GM19193 (cell line): Measurements from ENCODE around the gene PSMD13.

ENCODE experiments used
- POLR2A ChIP-seq: IDR thresholded peaks from 4 replicates; pipeline ENCODE4 v1.6.1; 2011; ENCODE audit not compliant: insufficient read depth, insufficient read length; ENCODE audit errors: extremely low read depth

PSMD13 gene

DNA sequence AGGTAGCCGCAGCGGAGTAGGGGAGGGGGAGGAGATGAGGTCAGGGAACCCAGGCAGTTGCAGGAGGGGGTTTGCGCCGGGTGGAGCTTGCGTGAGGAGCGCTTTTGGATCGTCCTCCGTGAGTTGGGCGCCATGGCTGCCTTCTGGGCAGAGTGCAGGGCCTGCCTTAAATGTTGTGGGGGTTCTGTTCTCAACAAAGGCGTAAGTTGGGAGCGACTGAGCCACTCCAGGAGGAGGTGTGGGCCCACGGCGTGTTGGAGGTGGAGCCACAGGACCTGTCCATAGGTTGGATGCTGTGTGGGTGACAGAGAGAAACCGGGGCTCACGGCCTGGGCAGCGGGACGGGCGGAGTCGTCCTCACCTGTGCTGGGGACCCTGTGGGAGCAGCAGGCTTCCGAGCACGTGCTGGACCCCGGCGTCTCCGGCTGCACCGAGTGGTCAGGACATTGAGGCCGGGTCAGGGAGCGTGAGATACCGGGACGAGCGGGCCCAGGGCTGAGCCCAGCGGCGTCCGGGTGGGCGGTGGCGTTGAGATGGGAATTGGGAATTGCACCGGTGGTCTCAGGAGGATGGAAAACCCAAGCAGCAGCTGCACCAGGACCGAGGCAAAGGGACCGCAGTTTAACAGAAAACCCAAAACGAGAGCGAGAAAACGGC, 51.2 kb downstream of the PSMD13 start:
- TF ChIP-seq POLR2A: no peak

DNA sequence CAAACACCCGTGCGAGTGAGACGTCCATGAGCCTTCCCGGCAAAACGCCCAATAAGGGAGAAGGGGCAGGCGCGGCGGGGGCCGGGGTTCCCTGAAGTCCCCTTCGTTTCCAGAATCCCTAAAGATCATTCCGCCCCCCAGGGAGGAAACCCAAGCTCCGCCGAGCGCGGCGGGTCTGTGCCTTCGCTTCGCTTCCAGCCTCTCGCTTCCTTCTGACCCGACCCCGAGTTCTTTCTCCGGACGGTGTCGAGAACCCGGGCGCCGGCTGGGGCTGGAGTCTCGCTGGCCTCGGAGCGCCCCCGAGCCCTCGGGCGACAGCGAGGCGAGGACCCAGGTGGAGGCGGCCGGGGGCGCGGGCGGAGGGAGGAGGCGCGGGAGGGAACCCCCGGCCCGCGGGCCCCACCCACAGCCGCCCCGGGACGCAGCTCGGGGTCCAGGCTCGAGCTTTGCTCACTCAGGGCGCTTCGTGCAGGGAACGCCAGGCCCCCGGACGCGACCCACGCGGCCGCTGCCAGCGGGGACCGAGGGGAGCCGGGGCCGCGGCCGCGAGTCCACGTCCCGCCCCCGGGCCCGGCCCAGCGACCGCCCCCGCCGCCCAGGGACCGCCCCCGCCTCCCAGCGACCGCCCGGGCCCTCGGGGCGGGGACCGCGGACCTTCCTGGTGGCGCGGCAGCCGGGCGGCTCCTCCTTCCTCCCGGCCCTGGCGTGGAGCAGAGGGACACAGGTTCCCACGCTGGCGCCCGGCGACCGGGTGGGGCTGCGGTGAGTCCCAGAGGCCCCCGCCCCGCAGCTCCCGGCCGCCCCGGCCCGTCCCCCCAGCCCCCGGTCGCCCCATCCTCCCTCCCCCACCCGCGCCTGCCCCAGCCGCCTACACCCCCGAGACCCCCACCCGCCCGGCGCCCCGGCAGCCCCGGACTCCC, 52.0 kb downstream of the PSMD13 start, which contains the start of gene PGGHG:
Gene PGGHG (plus strand): TSS at position 649 of the 920 bp plus-strand sequence. CDS start 691 bp downstream, outside the sequence.
- TF ChIP-seq POLR2A: peak; percentile 42

DNA sequence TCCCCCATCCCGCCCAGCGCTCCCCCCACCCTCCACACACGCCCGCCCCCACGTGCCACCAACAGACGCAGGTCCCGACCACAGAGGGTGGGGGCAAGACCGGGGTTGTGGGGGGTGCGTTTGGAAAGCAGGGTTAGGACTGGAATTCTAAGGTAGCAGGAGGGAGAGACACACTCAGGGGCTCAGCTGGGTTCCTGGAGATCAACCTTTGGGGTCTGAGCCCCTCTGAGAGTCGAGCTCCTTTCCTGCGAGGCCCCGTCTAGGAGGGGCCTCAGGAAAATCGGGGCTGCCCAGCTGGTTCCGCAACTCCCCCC, 52.6 kb downstream of the PSMD13 start:
- TF ChIP-seq POLR2A: no peak

DNA sequence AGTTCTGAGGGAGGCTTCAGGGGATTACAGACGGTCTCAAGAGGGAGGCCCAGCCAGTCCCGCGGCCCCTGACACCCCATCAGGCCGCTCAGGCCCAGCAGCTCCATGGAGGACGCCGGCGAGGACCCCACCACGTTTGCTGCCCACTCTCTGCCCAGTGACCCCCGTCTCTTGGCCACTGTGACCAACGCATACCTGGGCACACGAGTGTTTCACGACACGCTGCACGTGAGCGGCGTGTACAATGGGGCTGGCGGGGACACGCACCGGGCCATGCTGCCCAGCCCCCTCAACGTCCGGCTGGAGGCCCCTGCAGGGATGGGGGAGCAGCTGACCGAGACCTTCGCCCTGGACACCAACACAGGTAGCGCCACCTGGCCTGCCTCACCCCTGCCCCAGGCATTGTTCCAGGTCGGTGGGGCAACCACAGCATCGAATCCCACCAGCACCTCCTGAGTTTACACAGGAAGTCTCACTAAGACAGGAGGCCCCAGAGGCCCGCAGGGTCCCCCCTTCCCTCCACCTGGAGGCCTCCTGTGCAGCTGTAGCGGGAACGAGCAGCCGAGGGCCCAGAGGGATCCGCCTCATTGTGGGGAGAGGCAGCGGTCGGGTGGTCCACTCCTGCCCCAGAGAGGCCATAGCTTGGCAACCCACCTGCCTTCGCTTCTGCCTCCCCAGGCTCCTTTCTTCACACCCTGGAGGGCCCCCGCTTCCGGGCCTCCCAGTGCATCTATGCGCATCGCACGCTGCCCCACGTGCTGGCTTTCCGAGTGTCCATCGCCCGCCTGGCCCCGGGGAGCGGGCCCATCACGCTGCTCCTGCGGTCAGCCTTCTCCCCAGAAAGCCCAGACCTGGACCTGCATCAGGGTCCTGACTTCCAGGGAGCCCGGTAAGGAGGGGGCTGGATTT, 53.2 kb downstream of the PSMD13 start:
- no peak for TF ChIP-seq POLR2A

DNA sequence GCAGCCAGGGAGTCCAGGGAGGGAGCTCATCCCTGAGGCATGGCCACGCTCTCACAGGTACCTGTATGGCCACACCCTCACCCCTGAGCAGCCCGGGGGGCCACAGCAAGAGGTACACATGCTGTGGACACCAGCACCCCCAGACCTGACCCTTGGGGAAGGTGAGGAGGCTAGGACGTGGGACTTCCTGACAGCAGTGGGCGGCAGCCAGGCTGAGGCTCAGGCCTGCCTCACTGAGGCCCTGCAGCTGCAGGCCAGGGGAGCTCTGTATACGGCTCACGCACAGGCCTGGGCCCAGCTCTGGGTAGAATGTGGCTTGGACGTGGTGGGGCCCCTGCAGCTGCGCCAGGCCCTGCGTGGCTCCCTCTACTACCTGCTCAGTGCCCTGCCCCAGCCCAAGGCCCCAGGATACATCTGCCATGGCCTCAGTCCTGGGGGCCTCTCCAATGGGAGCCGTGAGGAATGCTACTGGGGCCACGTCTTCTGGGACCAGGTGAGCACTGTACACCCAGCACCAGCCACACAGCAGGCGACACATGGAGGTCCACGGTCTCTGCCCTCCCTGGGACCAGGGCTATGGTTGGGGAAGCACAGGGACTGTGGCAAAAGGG, 54.0 kb downstream of the PSMD13 start:
- TF ChIP-seq POLR2A: no peak

DNA sequence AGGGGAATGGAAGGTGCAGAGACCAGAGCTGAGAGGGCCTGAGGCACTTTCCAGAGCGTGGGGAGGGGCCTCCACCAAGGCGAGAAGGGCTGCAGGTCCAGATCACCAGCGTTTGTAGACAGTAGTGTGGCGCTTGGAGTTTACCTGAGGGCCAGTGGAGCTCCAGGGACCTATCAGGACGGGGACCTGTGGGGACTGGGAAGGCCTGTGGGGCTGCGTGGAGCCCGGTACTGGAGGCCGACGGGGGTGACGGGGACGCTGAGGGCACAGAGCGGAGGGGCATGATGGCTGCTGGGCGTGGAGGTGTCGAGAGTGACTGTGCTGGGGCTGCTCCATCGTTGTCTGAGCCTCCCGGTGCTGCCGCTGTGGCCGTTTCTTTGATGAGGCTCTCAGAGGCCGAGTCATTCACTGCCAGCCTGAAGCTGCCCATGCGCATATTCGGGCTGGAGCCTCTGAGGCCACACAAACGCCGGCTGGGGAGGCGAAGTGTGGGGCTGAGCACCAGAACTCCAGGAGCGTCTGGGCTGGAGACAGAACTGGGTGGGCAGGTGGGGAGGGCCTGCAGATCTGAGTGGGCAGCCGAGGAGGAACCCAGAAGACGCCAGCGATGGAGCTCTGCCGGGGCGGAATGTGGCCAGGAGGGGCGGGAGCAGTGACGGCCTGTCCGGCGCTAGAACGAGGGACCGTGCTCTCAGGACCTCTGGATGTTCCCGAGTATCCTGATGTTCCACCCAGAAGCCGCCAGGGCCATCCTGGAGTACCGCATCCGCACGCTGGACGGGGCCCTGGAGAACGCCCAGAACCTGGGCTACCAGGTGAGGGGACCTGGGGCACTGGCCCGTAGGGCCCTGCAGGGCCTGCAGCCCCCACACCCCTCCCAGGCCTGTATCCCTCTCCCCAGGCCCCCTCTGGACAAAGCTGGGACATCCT, 54.8 kb downstream of the PSMD13 start:
- no peak for TF ChIP-seq POLR2A

DNA sequence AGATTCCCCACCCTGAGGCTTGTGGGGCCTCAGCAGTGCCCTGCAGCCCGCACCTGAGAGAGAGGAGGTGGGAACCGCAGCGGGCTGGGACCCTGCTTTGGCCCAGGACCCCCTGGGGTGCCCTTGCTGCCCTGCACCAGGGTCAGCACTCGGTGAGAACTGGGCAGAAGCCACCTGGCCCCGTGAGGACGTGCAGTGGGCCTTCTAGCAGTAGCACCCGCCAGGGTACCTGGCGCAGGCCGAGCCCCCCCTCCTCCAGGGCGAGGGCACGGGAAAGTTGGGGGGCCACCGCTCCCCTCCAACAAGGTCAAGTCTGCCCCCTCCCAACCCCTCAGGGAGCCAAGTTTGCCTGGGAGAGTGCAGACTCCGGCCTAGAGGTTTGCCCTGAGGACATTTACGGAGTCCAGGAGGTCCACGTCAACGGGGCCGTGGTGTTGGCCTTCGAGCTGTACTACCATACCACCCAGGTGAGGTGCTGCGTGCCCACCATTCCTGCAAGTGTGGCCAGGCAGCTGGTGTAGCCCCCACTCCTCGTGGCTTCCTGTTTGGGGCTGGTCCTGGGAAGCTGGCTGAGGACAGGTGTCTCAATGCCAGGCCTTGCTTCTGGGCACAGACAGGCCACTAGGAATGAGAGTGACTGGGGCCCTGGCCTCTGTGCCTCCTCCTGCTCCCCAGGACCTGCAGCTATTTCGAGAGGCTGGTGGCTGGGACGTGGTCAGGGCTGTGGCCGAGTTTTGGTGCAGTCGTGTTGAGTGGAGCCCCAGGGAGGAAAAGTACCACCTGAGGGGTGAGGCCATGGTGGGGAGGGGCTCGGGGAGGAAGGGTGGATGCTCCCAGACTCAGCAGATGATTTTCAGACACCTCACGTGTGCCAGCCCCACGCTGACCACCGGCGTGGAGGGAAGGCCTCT, 55.7 kb downstream of the PSMD13 start:
- TF ChIP-seq POLR2A: no peak

DNA sequence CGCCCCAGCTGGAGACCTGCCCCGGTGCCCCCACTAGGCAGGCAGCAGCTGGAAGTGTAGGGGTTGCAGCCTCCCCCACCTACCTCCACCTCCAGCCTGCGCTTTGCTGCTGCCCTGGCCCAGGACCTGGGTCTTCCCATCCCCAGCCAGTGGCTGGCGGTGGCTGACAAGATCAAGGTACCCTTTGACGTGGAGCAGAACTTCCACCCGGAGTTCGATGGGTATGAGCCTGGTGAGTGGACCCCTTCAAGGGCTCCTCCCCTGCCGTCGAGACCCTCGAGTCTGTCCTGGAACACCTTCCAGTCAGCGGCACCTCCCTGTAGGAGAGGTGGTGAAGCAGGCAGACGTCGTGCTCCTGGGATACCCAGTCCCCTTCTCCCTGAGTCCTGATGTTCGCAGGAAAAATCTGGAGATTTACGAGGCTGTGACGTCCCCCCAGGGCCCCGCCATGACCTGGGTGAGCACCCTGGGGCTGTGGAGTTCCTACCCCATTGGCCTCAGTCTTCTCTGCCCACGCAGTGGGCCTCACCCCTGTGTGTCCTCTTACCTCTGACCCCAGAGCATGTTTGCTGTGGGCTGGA, 56.6 kb downstream of the PSMD13 start:
- no peak for TF ChIP-seq POLR2A

DNA sequence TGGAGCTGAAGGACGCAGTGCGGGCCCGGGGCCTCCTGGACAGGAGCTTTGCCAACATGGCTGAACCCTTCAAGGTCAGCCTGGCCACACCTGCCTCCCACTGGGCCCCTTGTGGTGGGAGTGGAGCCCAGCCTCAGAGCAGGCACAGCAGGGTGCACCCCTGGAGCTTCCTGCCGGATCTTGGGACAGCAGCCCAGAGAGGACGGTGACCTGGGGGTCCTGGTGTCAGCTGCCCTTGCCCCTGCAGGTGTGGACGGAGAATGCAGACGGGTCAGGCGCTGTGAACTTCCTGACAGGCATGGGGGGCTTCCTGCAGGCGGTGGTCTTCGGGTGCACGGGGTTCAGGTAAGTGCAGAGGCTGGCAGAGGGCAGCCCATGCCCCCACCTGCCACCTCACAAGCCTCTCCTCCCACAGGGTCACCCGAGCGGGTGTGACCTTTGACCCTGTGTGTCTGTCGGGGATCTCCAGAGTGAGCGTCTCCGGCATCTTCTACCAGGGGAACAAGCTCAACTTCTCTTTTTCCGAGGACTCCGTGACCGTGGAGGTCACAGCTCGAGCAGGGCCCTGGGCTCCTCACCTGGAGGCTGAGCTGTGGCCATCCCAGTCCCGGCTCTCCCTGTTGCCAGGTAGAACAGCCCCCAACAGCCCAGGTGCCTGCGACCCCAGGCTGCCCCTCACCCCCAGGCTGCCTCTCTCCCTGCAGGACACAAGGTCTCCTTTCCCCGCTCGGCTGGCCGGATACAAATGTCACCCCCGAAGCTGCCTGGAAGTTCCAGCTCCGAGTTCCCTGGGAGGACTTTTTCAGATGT, 57.3 kb downstream of the PSMD13 start:
- TF ChIP-seq POLR2A: no peak

DNA sequence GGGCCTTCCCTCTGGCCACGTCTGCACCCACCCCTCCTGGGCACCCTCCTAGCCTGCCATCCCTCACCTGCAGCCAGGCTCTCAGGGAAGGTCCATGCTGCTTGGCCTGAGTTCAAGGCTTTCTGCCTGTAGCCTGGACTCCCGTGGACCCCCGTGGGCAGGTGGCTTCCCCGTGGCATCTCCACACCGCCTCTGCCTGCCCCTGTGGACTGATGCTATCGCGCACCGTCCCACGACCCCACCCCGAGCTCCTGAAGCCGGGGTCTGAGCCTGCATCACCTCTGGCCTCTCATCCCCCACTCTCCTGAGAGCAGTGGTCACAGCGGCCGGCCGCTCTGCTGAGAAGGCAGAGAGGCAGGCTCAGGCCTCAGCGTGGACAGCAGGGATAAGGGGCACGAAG, 58.0 kb downstream of the PSMD13 start:
- TF ChIP-seq POLR2A: no peak

DNA sequence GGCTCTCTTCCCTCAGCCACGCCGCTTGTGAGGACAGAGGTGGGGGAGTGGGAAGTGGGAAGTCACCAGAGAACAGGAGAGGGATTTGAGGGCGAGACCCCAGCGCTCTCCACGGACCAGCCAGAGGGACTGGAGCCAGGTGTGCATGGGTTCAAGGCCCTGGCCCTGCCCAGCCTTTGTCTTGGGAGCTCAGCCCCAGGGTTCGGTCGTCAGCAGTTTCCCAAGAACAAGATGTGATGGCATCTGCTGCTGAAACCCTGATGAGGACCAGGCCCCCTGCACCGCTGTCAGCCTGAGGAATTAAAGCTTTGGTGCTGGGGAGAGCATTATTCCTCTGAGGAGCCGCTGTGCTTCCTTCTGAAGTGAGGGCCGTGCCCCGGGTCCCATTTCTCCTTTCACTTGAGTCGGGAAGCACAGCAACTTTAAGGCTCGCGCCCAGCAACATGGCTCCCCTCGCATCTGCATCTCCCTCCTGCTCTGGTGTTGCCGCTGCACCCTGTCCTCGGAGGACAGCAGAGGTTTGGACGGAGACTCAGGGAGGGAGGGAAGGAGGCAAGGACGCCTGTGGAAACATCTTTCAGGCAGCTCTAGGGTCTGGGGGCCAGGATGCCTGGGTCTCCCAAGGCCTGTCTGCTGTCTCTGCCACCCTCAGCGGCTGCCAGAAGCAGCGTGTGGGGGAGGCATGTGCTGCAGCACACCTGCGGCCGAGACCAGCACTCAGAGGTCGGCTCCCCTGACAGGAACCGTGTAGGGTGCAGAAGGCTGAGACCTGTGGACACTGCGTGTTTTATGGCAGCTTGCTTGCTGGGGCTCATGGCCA, 58.8 kb downstream of the PSMD13 start:
- TF ChIP-seq POLR2A: no peak
